Measurements from ENCODE around the gene CLCF1. TPM values are rescaled to one million over a fixed set of nuclear protein-coding genes. Genes with fewer than 3 reads are reported as not detected.
"Not testable (repeated sequence)": the region's sequence is repeated elsewhere in the genome, so short reads cannot be mapped to it uniquely, and the experiment has no call there.

Gene CLCF1
- total RNA-seq, 1 donor: 4.7 TPM

DNA sequence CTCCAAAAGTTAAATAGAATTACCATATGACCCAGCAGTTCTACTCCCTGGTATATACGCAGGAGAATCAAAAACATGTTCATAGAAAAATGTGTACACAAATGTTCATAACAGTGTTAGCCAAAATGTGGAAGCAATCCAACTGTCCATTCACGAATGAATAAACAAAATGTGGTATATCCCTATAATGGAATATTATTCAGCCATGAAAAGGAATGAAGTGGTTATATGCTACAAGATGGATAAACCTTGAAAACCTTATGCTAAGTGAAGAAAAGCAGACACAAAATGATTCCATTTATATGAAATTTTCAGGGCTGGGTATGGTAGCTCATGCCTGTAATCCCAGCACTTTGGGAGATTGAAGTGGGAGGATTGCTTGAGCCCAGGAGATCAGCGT, 36.1 kb downstream of the CLCF1 start:
- no peak overlapping the region for H3K4me3 ChIP-seq (ENCODE audit: low read depth, low read length)
- TF ChIP-seq, protein P1, sequence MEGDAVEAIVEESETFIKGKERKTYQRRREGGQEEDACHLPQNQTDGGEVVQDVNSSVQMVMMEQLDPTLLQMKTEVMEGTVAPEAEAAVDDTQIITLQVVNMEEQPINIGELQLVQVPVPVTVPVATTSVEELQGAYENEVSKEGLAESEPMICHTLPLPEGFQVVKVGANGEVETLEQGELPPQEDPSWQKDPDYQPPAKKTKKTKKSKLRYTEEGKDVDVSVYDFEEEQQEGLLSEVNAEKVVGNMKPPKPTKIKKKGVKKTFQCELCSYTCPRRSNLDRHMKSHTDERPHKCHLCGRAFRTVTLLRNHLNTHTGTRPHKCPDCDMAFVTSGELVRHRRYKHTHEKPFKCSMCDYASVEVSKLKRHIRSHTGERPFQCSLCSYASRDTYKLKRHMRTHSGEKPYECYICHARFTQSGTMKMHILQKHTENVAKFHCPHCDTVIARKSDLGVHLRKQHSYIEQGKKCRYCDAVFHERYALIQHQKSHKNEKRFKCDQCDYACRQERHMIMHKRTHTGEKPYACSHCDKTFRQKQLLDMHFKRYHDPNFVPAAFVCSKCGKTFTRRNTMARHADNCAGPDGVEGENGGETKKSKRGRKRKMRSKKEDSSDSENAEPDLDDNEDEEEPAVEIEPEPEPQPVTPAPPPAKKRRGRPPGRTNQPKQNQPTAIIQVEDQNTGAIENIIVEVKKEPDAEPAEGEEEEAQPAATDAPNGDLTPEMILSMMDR (IDR thresholded peaks at IDR 0.05; ENCODE audit: insufficient read depth, low read depth, low read length): no peak

DNA sequence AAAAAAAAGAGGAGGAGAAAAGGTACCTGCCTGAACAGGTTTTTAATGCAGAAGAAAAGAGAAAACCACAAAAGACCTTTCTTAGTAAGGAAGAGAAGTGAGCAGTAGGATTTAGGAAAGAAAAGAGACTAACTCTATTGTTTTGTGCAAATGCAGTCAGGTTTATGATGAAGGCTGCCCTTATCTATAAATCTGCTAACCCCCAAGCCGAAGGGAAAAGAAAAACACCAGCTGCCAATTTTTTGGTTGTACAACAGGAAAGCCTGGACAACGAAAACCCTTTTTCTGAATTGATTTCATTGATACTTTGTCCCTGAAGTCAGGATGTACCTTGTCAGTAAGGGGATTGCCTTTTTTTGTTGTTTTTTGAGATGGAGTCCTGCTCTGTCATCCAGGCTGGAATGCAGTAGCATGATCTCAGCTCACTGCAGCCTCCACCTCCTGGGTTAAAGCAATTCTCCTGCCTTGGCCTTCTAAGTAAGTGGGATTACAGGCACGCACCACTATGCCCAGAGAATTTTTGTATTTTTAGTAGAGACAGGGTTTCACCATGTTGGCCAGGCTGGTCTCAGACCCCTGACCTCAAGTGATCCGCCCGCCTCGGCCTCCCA, 41.2 kb downstream of the CLCF1 start:
- H3K4me3 ChIP-seq (ENCODE audit: low read depth, low read length): no peak overlapping the region
- no peak for DNase-seq (ENCODE audit: low read depth)
- TF ChIP-seq, protein P1 (IDR thresholded peaks at IDR 0.05; ENCODE audit: insufficient read depth, low read depth, low read length): no peak

More for the DNA sequence above, 36.1 kb downstream of the CLCF1 start:
- no peak for DNase-seq (ENCODE audit: low read depth)

DNA sequence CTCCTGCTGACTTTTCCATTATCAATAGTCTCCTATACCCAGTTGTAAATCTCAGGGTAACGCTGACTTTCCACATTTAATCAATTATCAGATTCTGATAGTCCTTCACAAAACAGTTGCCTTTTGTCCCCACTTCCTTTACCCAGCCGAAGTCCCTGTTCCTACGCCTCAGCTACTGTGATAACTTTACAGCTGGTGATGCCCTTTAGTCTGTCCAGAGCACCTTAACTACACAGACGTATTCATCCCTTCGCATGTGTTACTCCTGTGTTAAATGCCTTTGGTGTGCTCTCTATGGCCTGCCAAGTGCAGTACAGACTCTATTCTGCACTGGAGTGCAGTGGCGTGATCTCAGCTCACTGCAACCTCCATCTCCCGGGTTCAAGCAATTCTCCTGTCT, 49.9 kb downstream of the CLCF1 start:
- no peak overlapping the region for H3K4me3 ChIP-seq (ENCODE audit: low read depth, low read length)
- TF ChIP-seq, protein P1 (IDR thresholded peaks at IDR 0.05; ENCODE audit: insufficient read depth, low read depth, low read length): no peak
- DNase-seq (ENCODE audit: low read depth): no peak

DNA sequence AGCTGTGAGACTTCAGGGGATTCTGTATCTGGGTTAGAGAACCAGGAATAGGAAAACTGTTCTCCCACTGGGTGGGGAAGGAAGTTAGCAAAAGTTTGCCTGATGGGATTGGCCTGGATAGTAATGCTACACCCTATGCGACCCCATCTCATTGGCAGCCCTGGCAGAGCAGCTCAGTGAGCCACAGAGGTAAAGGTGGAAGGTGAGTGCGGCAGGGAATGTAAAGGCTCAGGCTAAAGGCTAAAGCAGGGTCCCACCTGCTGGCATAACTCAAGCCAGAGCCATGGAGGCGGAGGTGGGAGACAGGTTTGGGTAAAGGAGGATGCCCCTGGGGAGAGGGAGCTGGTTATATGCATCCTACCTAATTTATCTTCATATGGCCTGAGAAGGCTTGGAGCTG, 51.3 kb downstream of the CLCF1 start:
- H3K4me3 ChIP-seq (ENCODE audit: low read depth, low read length): no peak overlapping the region
- DNase-seq (ENCODE audit: low read depth): no peak
- TF ChIP-seq, protein P1 (IDR thresholded peaks at IDR 0.05; ENCODE audit: insufficient read depth, low read depth, low read length): no peak

DNA sequence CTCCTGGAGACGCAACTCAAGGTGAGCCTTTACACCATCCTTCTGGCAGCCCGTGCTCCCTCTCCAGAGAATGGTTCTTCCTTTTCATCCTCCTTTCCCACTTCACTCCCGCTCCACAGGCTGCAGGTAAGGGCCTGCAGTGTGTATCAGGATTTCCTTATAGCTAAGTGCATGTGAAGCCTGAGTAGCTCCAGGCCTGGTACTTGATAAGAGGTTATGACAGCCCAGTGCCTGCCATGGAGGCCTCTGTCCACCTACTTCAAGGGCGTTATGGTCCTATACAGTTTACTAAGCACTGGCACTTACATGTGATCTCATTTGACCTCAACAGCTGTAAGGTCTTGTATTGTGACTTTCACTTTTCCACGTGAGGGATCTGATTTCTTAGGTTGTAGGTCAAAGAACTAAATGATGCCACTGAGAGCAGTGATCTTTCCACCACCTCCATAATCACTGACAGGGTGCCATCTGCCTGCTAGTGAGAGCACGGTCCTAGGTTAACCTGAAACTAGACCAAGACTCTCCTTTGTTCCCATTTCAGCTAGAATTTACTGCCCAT, 52.0 kb downstream of the CLCF1 start:
- no peak overlapping the region for H3K4me3 ChIP-seq (ENCODE audit: low read depth, low read length)
- no peak for DNase-seq (ENCODE audit: low read depth)
- TF ChIP-seq, protein P1 (IDR thresholded peaks at IDR 0.05; ENCODE audit: insufficient read depth, low read depth, low read length): no peak

DNA sequence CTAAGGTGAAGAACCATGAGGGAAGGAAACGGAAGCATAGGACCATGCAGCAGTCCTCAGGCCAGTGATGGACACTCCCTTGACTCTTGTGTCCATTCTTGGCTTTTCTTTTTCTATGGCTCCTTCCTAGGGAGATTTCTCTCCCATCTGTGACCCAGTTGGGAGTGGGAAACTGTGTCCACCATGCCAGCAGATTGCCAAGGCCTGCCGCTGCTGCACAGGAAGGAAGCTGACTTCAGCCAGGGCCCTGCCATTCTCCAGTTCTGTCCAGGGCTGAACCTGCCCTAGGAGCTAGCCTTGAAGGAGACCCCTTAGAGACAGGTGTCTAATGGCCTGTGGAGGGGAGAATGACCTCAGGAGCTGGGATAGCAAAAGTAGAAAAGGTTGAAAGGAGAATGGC, 52.7 kb downstream of the CLCF1 start:
- no peak overlapping the region for H3K4me3 ChIP-seq (ENCODE audit: low read depth, low read length)
- TF ChIP-seq, protein P1 (IDR thresholded peaks at IDR 0.05; ENCODE audit: insufficient read depth, low read depth, low read length): no peak
- no peak for DNase-seq (ENCODE audit: low read depth)

DNA sequence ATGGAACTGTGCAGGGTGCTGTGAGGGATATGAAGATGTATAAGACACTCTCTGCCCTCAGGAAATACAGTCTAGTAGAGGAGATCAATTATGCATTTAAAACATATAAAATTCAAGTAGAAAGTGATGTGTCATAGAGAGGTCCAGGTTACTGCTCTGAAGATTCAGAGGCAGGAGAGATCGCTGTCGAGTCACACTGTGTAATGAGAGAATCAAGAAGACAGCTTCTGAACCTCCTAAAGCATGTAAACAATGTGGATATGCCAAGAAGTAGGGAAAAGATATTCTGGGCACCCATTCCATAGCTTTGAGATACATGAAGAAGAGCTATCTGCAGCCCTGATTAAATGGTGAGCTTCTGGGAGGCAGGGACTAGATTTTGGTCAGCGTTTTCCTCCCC, 53.4 kb downstream of the CLCF1 start:
- DNase-seq (ENCODE audit: low read depth): peak; percentile 26
- no peak overlapping the region for H3K4me3 ChIP-seq (ENCODE audit: low read depth, low read length)
- TF ChIP-seq, protein P1 (IDR thresholded peaks at IDR 0.05; ENCODE audit: insufficient read depth, low read depth, low read length): no peak

DNA sequence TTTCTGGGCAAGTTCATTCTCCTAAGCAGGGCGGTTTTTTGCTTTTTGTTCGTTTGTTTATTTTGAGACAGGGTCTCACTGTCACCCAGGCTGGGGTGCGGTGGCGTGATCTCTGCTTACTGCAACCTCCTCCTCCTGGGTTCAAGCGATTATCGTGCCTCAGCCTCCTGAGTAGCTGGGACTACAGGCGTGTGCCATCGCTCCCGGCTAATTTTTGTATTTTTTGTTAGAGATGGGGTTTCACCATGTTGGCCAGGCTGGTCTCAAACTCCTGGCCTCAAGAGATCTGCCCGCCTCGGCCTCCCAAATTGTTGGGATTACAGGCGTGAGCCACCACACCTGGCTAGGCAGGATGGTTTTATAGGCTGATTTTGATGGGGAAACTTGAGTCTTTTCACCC, 54.5 kb downstream of the CLCF1 start:
- not testable (repeated sequence) for H3K4me3 ChIP-seq (ENCODE audit: low read depth, low read length)

More for the DNA sequence above, 54.5 kb downstream of the CLCF1 start:
- not testable (repeated sequence) for DNase-seq (ENCODE audit: low read depth)

Measured in fibroblast of villous mesenchyme (primary cell).